SK-N-MC (cell line): ENCODE measurements around the gene PRKCI.

Experiments used
- EZH2 ChIP-seq: fragments of 200-600 bp; sonication (generic); IDR thresholded peaks from one replicate; pipeline ENCODE4 v1.6.1; 2017; ENCODE audit warnings: antibody characterized with exemption
- FOXP2 ChIP-seq: optimal IDR thresholded peaks from 2 replicates; pipeline ENCODE3; 2011; ENCODE audit warnings: mild to moderate bottlenecking, moderate library complexity; ENCODE audit not compliant: insufficient read depth; ENCODE audit errors: extremely low read length, control extremely low read depth
- POLR2AphosphoS5 ChIP-seq: IDR thresholded peaks from 2 replicates; pipeline ENCODE4 v1.6.1; 2012; ENCODE audit warnings: mild to moderate bottlenecking, low read depth, low read length, borderline replicate concordance

DNA sequence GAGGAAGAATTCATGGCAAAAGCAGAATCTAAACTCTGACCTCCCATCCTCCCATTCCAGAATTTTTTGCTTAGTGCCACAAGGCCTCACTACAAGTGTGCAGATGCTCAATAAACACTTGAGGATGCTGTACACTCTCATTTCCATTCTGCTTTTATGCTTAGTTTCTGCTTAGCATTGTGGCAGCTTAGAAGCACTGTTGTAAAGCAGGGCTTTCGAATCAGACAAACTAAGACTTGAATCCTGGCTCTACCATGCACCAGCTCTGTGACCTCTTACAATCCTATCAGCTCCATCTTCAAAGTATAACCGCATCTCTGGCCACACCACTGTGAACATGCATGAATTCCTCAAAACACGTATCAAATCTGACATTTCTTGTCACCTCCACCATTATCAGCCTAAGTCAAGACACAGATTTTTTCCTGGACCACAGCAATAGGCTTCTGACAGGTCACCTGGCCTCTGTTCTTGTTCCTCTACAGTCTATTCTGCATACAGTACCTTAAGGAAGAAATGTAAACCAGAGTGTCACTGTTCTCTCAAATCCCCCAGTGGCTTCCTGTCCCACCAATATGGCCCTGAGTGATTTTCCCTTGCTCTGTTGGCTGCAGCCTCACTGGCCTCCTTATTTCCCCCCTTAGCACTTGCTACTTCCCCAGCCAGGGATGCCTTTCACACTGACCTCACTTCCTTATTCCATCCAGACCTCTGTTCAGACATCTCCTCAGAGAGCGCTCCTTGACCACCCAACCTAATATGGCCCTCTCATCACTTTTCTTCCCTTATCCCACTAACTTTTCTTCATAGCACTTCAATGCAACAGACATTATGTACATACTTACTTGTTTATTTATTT, 32.6 kb upstream of the PRKCI start:
- no peak for TF ChIP-seq EZH2
- TF ChIP-seq POLR2AphosphoS5 = no peak
- TF ChIP-seq FOXP2 = no peak
